Astrocyte (in vitro differentiated cells and primary cell): ENCODE measurements around the gene TNFRSF25. TPM values are rescaled to one million over a fixed set of nuclear protein-coding genes. Genes with fewer than 3 reads are reported as not detected.
"Not testable (repeated sequence)": the region's sequence is repeated elsewhere in the genome, so short reads cannot be mapped to it uniquely, and the experiment has no call there.

Experiments
- DNase-seq: peaks from one replicate; pipeline ENCODE4 v3.0.0-alpha.2; 2010; ENCODE audit warnings: low read depth
- FAIRE-seq: peaks from 2 replicates; lab custom pipeline; 2011; peaks lifted over from hg19 to GRCh38; lab: Jason Lieb, UNC
- H2AFZ ChIP-seq: 2 replicates; pipeline ENCODE4 v1.6.0; 2012; ENCODE audit warnings: low read depth, low read length, inconsistent platforms
- H3K27ac ChIP-seq: 2 replicates; pipeline ENCODE4 v1.5.1; 2011; ENCODE audit warnings: low read depth, low read length, inconsistent platforms
- H3K27me3 ChIP-seq: 2 replicates; pipeline ENCODE4 v1.6.0; 2011; ENCODE audit warnings: low read length, inconsistent platforms; ENCODE audit not compliant: insufficient read depth
- H3K36me3 ChIP-seq: 2 replicates; pipeline ENCODE4 v1.5.1; 2011; ENCODE audit warnings: low read length, inconsistent platforms; ENCODE audit not compliant: insufficient read depth
- H3K4me1 ChIP-seq: 2 replicates; pipeline ENCODE4 v1.5.1; 2011; ENCODE audit warnings: low read length, inconsistent platforms; ENCODE audit not compliant: insufficient read depth
- H3K4me2 ChIP-seq: 2 replicates; pipeline ENCODE4 v1.6.0; 2012; ENCODE audit warnings: low read length, inconsistent platforms
- H3K4me3 ChIP-seq: 2 replicates; pipeline ENCODE4 v1.5.1; 2011; ENCODE audit warnings: low read depth, mild to moderate bottlenecking, low read length, inconsistent platforms; ENCODE audit not compliant: insufficient read depth
- H3K79me2 ChIP-seq: 2 replicates; pipeline ENCODE4 v1.6.0; 2012; ENCODE audit warnings: mild to moderate bottlenecking, low read length, inconsistent platforms; ENCODE audit not compliant: insufficient read depth
- H3K9ac ChIP-seq: 2 replicates; pipeline ENCODE4 v1.6.0; 2012; ENCODE audit warnings: mild to moderate bottlenecking, low read length, inconsistent platforms
- H3K9me3 ChIP-seq: 2 replicates; pipeline ENCODE4 v1.5.1; 2012; ENCODE audit warnings: low read depth, mild to moderate bottlenecking, low read length, inconsistent platforms; ENCODE audit not compliant: insufficient read depth
- H4K20me1 ChIP-seq: 2 replicates; pipeline ENCODE4 v1.6.0; 2012; ENCODE audit warnings: low read length, inconsistent platforms; ENCODE audit not compliant: insufficient read depth
- H3K27ac Mint-ChIP-seq: one replicate; pipeline ENCODE4 v1.8.0; 2021; ENCODE audit warnings: mild to moderate bottlenecking, mixed read lengths; ENCODE audit not compliant: unreplicated experiment
- H3K27me3 Mint-ChIP-seq: one replicate; pipeline ENCODE4 v1.8.0; 2021; ENCODE audit warnings: low read depth, mixed read lengths; ENCODE audit not compliant: unreplicated experiment
- H3K36me3 Mint-ChIP-seq: one replicate; pipeline ENCODE4 v1.8.0; 2021; ENCODE audit warnings: low read depth, mixed read lengths; ENCODE audit not compliant: unreplicated experiment
- H3K4me1 Mint-ChIP-seq: one replicate; pipeline ENCODE4 v1.8.0; 2021; ENCODE audit warnings: low read depth, mixed read lengths; ENCODE audit not compliant: unreplicated experiment
- H3K4me3 Mint-ChIP-seq: one replicate; pipeline ENCODE4 v1.8.0; 2021; ENCODE audit warnings: mild to moderate bottlenecking, moderate library complexity, mixed read lengths; ENCODE audit not compliant: unreplicated experiment
- H3K9me3 Mint-ChIP-seq: one replicate; pipeline ENCODE4 v1.8.0; 2021; ENCODE audit warnings: mild to moderate bottlenecking, mixed read lengths; ENCODE audit not compliant: unreplicated experiment
- EZH2 ChIP-seq: IDR thresholded peaks from 2 replicates; pipeline ENCODE4 v1.6.1; 2012; ENCODE audit warnings: mild to moderate bottlenecking, low read length, inconsistent platforms; ENCODE audit not compliant: insufficient read depth
- total RNA-seq: library from RNA; stranded (reverse); gene quantifications from 2 replicates; pipeline ENCODE4 v1.2.1, GENCODE V29; 2021
- TF ChIP-seq, protein P1 (sequence below): IDR thresholded peaks from 2 replicates; pipeline ENCODE4 v1.5.1; 2011; ENCODE audit warnings: low read depth, mild to moderate bottlenecking, inconsistent platforms, low read length, moderate library complexity; ENCODE audit not compliant: insufficient read depth

The TNFRSF25 gene
- total RNA-seq, 1 donor from 2014 or later, result 18.8 TPM

DNA sequence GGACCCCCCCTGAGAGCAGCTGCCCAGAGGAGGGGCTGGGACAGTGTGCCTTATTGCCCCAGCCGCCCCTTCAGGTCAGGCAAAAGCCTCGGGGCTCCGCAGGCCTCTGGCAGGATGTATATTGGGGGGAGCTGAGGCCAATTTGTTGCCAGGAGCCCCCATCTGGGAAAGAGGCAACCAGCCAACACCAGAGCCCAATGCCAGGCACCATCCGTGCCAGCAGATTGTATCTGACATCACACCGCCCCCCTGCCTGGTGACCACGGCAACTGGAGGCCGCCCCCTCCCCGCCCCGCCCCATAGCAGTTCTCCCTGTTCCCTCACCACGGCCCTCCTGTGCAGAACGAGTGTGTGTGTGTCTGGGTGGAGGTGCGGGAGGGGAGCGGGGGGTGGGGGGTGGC lies 29.1 kb upstream of the TNFRSF25 start:
- Histone ChIP-seq H2AFZ (no peak overlapping the region), H3K4me2 (peak overlapping the region; percentile 95), H3K9me3 (no peaks in the 10 kb centered on the region), H3K9ac (no peak overlapping the region), H3K79me2 (peaks cover 26% of the 10 kb centered on the region), H3K27ac (no peak overlapping the region), H3K4me1 (peaks cover 34% of the 10 kb centered on the region), H4K20me1 (no peaks in the 10 kb centered on the region), H3K36me3 (no peaks in the 10 kb centered on the region), H3K27me3 (no peaks in the 10 kb centered on the region), H3K4me3 (no peak overlapping the region)
- no peak for DNase-seq
- no peak overlapping the region for H3K4me3 Mint-ChIP-seq
- H3K9me3 Mint-ChIP-seq, result no peaks in the 10 kb centered on the region
- H3K4me1 Mint-ChIP-seq, result peaks cover 9% of the 10 kb centered on the region
- TF ChIP-seq, protein P1, sequence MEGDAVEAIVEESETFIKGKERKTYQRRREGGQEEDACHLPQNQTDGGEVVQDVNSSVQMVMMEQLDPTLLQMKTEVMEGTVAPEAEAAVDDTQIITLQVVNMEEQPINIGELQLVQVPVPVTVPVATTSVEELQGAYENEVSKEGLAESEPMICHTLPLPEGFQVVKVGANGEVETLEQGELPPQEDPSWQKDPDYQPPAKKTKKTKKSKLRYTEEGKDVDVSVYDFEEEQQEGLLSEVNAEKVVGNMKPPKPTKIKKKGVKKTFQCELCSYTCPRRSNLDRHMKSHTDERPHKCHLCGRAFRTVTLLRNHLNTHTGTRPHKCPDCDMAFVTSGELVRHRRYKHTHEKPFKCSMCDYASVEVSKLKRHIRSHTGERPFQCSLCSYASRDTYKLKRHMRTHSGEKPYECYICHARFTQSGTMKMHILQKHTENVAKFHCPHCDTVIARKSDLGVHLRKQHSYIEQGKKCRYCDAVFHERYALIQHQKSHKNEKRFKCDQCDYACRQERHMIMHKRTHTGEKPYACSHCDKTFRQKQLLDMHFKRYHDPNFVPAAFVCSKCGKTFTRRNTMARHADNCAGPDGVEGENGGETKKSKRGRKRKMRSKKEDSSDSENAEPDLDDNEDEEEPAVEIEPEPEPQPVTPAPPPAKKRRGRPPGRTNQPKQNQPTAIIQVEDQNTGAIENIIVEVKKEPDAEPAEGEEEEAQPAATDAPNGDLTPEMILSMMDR, result no peak
- TF ChIP-seq EZH2, result no peak
- H3K27ac Mint-ChIP-seq, result no peak overlapping the region
- FAIRE-seq, result no peak
- H3K27me3 Mint-ChIP-seq, result no peaks in the 10 kb centered on the region
- no peaks in the 10 kb centered on the region for H3K36me3 Mint-ChIP-seq

DNA sequence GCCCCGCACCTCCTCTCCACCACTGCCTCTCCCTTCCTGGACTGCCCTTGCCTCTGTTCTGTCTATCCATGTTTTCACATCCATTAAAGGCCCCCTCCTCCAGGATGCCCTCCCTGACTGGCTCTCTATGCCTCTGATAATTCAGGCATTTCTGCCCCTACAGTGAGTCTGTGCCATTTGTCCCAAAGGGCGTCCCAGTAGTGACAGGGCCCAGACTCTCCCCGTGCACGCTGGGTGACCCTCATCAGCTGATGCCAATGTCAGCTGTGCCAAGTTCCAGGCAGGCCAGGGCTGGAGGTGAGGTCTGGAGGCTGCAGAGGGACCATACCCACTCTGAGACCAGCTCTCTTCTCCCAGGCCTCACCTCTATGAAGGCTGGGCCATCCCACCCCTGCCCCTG lies 28.7 kb upstream of the TNFRSF25 start:
- H3K9me3 Mint-ChIP-seq, result no peaks in the 10 kb centered on the region
- no peaks in the 10 kb centered on the region for H3K36me3 Mint-ChIP-seq
- TF ChIP-seq EZH2, result no peak
- TF ChIP-seq, protein P1, result no peak
- Histone ChIP-seq H3K9ac (no peak overlapping the region), H3K4me2 (no peak overlapping the region), H3K36me3 (no peaks in the 10 kb centered on the region), H3K4me3 (no peak overlapping the region), H3K9me3 (no peaks in the 10 kb centered on the region), H3K79me2 (peaks cover 30% of the 10 kb centered on the region), H2AFZ (no peak overlapping the region), H4K20me1 (peaks cover 1% of the 10 kb centered on the region), H3K27me3 (no peaks in the 10 kb centered on the region), H3K27ac (no peak overlapping the region), H3K4me1 (peaks cover 36% of the 10 kb centered on the region)
- no peak for DNase-seq
- no peak for FAIRE-seq
- H3K4me1 Mint-ChIP-seq, result peaks cover 9% of the 10 kb centered on the region
- H3K4me3 Mint-ChIP-seq, result no peak overlapping the region
- H3K27me3 Mint-ChIP-seq, result no peaks in the 10 kb centered on the region
- H3K27ac Mint-ChIP-seq, result no peak overlapping the region

DNA sequence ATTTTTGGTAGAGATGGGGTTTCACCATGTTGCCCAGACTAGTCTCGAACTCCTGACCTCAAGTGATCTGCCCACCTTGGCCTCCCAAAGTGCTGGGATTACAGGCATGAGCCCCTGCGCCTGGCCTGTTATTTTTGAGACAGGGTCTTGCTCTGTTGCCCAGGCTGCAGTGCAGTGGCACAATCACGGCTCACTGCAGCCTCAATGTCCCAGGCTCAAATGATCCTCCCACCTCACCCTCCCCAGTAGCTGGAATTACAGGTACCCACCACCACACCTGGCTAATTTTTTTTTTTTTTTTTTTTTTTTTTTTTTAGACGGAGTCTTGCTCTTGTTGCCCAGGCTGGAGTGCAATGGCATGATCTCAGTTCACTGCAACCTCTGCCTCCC lies 27.9 kb upstream of the TNFRSF25 start:
- H3K9ac ChIP-seq, H3K9me3 ChIP-seq, H3K36me3 ChIP-seq, H3K36me3 Mint-ChIP-seq, H3K4me2 ChIP-seq, H3K27me3 Mint-ChIP-seq, H3K27ac ChIP-seq, H3K9me3 Mint-ChIP-seq, FAIRE-seq, H3K27ac Mint-ChIP-seq, DNase-seq, H2AFZ ChIP-seq, H3K27me3 ChIP-seq, H3K4me3 Mint-ChIP-seq, H4K20me1 ChIP-seq, H3K4me3 ChIP-seq: not testable (repeated sequence)
- Histone ChIP-seq H3K79me2 (peaks cover 38% of the 10 kb centered on the region), H3K4me1 (peaks cover 44% of the 10 kb centered on the region)
- peaks cover 11% of the 10 kb centered on the region for H3K4me1 Mint-ChIP-seq
